ENCODE data around the gene RBM26. TPM values are rescaled to one million over a fixed set of nuclear protein-coding genes. Genes with fewer than 3 reads are reported as not detected.

RBM26 gene
- total and polyA plus RNA-seq, 4 donors, result 6.4 to 18.4 (median 12.3) TPM

- H3K27ac ChIP-seq (ENCODE audit: low read depth in 1 of 2, low read length in 2 of 2), result no peak overlapping the region
- no peaks in the 10 kb centered on the region for H3K4me1 ChIP-seq (ENCODE audit: control insufficient read depth in 4 of 4, insufficient read depth in 4 of 4, low read length in 3 of 4)
- DNase-seq (ENCODE audit: low spot score), result no peak
- no peaks in the 10 kb centered on the region for H3K36me3 ChIP-seq (ENCODE audit: control insufficient read depth in 4 of 4, insufficient read depth in 3 of 4, low read depth in 1 of 4, low read length in 3 of 4)
- 76% methylated on average over 1 of the region's 1 CpG for WGBS
- TF ChIP-seq EGR1 (IDR thresholded peaks at IDR 0.05; ENCODE audit: low read depth in 2 of 2) (no peak), CTCF (IDR thresholded peaks at IDR 0.05; ENCODE audit: low read depth, low read length, missing input control) (no peak), RXRA (IDR thresholded peaks at IDR 0.05) (no peak), HNF4A (conservative IDR thresholded peaks at IDR 0.05) (no peak), MAX (IDR thresholded peaks at IDR 0.05) (no peak), ZBTB33 (IDR thresholded peaks at IDR 0.05) (no peak), GABPA (IDR thresholded peaks at IDR 0.05 in 1 of 2, conservative IDR thresholded peaks at IDR 0.05 in 1 of 2) (no peak), SP1 (IDR thresholded peaks at IDR 0.05) (no peak), JUND (IDR thresholded peaks at IDR 0.05) (no peak), YY1 (IDR thresholded peaks at IDR 0.05) (no peak), FOXA1 (IDR thresholded peaks at IDR 0.05) (no peak), RAD21 (IDR thresholded peaks at IDR 0.05) (no peak), ATF3 (IDR thresholded peaks at IDR 0.05) (no peak), FOXA2 (IDR thresholded peaks at IDR 0.05) (no peak), NR2F2 (IDR thresholded peaks at IDR 0.05) (no peak), REST (IDR thresholded peaks at IDR 0.05) (no peak)
- no peaks in the 10 kb centered on the region for H3K9me3 ChIP-seq (ENCODE audit: control insufficient read depth in 4 of 4, low read length in 3 of 4)
- no peaks in the 10 kb centered on the region for H3K27me3 ChIP-seq (ENCODE audit: control insufficient read depth in 4 of 4, insufficient read depth in 4 of 4, low read length in 3 of 4)
- H3K9ac ChIP-seq (ENCODE audit: low read depth in 1 of 2, low read length in 2 of 2), result no peak overlapping the region
- H3K4me3 ChIP-seq (ENCODE audit: low read depth in 1 of 3, low read length in 3 of 3), result no peak overlapping the region
These were observed 28.5 kb upstream of the RBM26 start for GRCh38 chr13:79434556-79434955.

- TF ChIP-seq JUND (IDR thresholded peaks at IDR 0.05), result no peak
- no peak for TF ChIP-seq RXRA (IDR thresholded peaks at IDR 0.05)
- no peak for TF ChIP-seq GABPA (IDR thresholded peaks at IDR 0.05 in 1 of 2, conservative IDR thresholded peaks at IDR 0.05 in 1 of 2)
- no peak for TF ChIP-seq FOXA2 (IDR thresholded peaks at IDR 0.05)
- TF ChIP-seq YY1 (IDR thresholded peaks at IDR 0.05), result no peak
- no peak for TF ChIP-seq ZBTB33 (IDR thresholded peaks at IDR 0.05)
- TF ChIP-seq MAX (IDR thresholded peaks at IDR 0.05), result no peak
- TF ChIP-seq HNF4A (conservative IDR thresholded peaks at IDR 0.05), result no peak
- TF ChIP-seq RAD21 (IDR thresholded peaks at IDR 0.05), result no peak
- TF ChIP-seq NR2F2 (IDR thresholded peaks at IDR 0.05), result no peak
- no peak for TF ChIP-seq TAF1 (conservative IDR thresholded peaks at IDR 0.05)
- no peak for TF ChIP-seq REST (IDR thresholded peaks at IDR 0.05)
- TF ChIP-seq SP1 (IDR thresholded peaks at IDR 0.05), result no peak
- WGBS, result 96% methylated on average over 11 of the region's 11 CpGs
- Histone ChIP-seq H3K4me3 (ENCODE audit: low read depth in 1 of 3, low read length in 3 of 3) (no peak overlapping the region), H3K9me3 (ENCODE audit: control insufficient read depth in 4 of 4, low read length in 3 of 4) (no peaks in the 10 kb centered on the region), H3K36me3 (ENCODE audit: control insufficient read depth in 4 of 4, insufficient read depth in 3 of 4, low read depth in 1 of 4, low read length in 3 of 4) (no peaks in the 10 kb centered on the region), H3K27ac (ENCODE audit: low read depth in 1 of 2, low read length in 2 of 2) (no peak overlapping the region), H3K27me3 (ENCODE audit: control insufficient read depth in 4 of 4, insufficient read depth in 4 of 4, low read length in 3 of 4) (no peaks in the 10 kb centered on the region), H3K4me1 (ENCODE audit: control insufficient read depth in 4 of 4, insufficient read depth in 4 of 4, low read length in 3 of 4) (no peaks in the 10 kb centered on the region), H3K9ac (ENCODE audit: low read depth in 1 of 2, low read length in 2 of 2) (no peak overlapping the region)
- DNase-seq (ENCODE audit: low spot score), result no peak
These were observed 26.9 kb upstream of the RBM26 start for GRCh38 chr13:79432992-79433391.
